Type B pancreatic cell (in vitro differentiated cells): ENCODE measurements around the gene CALML6. TPM values are rescaled to one million over a fixed set of nuclear protein-coding genes. Genes with fewer than 3 reads are reported as not detected.

Experiments used
- DNase-seq: peaks from one replicate; pipeline ENCODE4 v3.0.0; 2021; ENCODE audit warnings: mixed read lengths; ENCODE audit not compliant: unreplicated experiment; ENCODE audit errors: extremely low spot score
- H3K27ac Mint-ChIP-seq: 2 replicates; pipeline ENCODE4 v1.8.0; 2021; ENCODE audit warnings: mild to moderate bottlenecking, mixed read lengths
- H3K27me3 Mint-ChIP-seq: 2 replicates; pipeline ENCODE4 v1.8.0; 2021; ENCODE audit warnings: mixed read lengths
- H3K36me3 Mint-ChIP-seq: 2 replicates; pipeline ENCODE4 v1.8.0; 2021; ENCODE audit warnings: mixed read lengths
- H3K4me1 Mint-ChIP-seq: one replicate; pipeline ENCODE4 v1.8.0; 2021; ENCODE audit warnings: mixed read lengths; ENCODE audit not compliant: unreplicated experiment
- H3K4me3 Mint-ChIP-seq: 2 replicates; pipeline ENCODE4 v1.8.0; 2021; ENCODE audit warnings: mild to moderate bottlenecking, mixed read lengths
- H3K9me3 Mint-ChIP-seq: 2 replicates; pipeline ENCODE4 v1.8.0; 2021; ENCODE audit warnings: mixed read lengths
- total RNA-seq: library from RNA; stranded (reverse); gene quantifications from 2 replicates; pipeline ENCODE4 v1.2.1, GENCODE V29; 2021; ENCODE audit warnings: low replicate concordance
- TF ChIP-seq, protein P1 (sequence below): fragments of 200-600 bp; sonication (generic); conservative IDR thresholded peaks from 2 replicates; pipeline ENCODE4 v1.5.0; 2021; ENCODE audit warnings: antibody characterized with exemption, mild to moderate bottlenecking

Gene CALML6
- total RNA-seq, 1 donor from 2014 or later = 0.65 TPM

DNA sequence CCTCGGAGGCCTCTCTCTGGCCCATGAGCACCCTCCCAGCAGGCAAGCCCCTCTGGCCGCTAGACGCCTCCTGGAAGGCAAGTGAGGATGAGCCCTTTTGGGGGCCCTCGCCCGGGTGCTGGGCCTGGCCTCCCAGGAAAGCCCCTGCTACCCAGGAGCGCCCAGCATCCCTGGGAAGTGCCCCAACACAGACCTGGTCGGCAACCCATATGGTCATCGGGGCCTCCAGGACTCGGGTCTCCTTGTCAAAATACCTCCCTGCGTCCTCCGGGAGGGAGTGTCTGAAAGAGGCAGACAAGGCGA is 25.0 kb downstream of the CALML6 start:
- TF ChIP-seq, protein P1, sequence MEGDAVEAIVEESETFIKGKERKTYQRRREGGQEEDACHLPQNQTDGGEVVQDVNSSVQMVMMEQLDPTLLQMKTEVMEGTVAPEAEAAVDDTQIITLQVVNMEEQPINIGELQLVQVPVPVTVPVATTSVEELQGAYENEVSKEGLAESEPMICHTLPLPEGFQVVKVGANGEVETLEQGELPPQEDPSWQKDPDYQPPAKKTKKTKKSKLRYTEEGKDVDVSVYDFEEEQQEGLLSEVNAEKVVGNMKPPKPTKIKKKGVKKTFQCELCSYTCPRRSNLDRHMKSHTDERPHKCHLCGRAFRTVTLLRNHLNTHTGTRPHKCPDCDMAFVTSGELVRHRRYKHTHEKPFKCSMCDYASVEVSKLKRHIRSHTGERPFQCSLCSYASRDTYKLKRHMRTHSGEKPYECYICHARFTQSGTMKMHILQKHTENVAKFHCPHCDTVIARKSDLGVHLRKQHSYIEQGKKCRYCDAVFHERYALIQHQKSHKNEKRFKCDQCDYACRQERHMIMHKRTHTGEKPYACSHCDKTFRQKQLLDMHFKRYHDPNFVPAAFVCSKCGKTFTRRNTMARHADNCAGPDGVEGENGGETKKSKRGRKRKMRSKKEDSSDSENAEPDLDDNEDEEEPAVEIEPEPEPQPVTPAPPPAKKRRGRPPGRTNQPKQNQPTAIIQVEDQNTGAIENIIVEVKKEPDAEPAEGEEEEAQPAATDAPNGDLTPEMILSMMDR = no peak
- H3K4me1 Mint-ChIP-seq = peaks cover 4% of the 10 kb centered on the region
- no peak overlapping the region for H3K4me3 Mint-ChIP-seq
- DNase-seq = no peak
- H3K27me3 Mint-ChIP-seq = peaks cover 3% of the 10 kb centered on the region
- no peak overlapping the region for H3K27ac Mint-ChIP-seq
- H3K9me3 Mint-ChIP-seq = no peaks in the 10 kb centered on the region
- no peaks in the 10 kb centered on the region for H3K36me3 Mint-ChIP-seq

DNA sequence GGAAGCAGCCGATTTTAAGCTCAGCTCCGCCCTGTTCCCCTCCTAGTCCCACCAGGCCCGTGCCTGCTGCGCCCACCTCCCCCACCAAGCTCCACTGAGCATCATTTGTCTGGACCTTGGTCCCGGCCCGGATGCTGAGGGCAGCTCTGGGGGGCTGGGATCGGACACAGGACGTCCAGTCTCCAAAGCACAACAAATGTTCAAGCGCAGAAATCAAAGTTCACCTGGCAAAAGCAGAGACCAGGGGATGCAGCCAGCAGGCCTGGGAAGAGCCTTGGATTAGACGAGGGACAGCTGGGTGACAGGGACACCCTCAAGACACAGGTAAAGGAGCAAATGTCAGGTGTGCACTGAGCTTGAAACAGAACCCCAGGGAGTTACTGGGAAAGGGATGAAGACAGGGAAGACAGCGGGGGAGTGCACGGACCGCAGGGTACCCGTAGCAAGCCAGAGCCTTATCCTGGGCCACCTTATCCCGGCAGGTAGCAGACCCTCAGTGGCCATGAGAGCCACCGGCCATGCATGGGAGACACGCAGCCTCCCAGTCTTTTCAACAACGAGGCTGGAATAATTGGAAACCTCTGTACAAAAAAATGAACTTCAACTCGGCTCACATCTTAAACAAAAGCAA is 26.3 kb downstream of the CALML6 start:
- peaks cover 4% of the 10 kb centered on the region for H3K4me1 Mint-ChIP-seq
- H3K4me3 Mint-ChIP-seq = no peak overlapping the region
- TF ChIP-seq, protein P1 = no peak
- no peak overlapping the region for H3K27ac Mint-ChIP-seq
- no peak for DNase-seq
- H3K36me3 Mint-ChIP-seq = no peaks in the 10 kb centered on the region
- no peaks in the 10 kb centered on the region for H3K9me3 Mint-ChIP-seq
- H3K27me3 Mint-ChIP-seq = peaks cover 3% of the 10 kb centered on the region

DNA sequence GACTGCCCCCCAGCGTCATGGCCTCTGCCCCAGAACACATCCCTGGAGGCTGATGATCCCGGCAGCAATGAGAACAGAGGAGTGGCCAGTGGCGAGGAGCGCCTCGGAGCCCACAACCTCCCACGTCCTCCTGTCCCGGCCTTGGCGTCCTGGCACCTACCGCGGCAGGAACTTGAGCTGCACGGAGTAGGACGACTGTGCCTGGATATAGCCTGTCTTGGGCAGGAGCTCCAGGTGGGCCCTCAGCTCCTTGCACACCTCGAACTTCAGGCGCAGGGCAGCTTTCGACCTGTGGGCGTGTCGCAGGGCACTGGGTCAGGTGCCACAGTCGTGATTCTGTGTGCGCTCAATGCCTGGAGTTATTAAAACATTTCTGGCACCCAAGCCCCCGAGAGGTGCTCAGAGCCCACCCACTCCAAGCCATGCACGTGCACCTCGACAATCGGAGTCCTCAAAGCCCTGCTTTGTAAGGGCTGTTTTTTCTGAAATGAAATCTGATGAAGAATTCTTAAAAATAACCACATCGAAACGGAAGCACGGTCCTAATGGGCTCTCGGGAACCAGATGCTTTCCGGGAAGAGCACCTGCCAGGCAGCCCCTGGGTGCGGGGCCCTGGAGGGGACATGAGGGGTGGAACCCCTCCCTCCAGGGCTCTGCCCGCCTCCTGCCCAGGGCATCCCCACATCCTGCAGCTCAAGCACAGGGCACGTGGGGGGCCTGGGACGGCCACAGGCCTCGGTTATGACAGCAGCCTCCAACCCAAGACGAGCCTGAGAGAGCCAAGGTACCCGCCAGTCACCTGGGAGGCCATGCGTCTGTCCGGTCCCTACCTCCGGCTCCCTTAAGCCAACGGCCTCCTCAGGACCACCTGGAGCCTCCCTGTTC is 27.1 kb downstream of the CALML6 start:
- no peaks in the 10 kb centered on the region for H3K9me3 Mint-ChIP-seq
- DNase-seq = peak; percentile 70
- no peak overlapping the region for H3K27ac Mint-ChIP-seq
- H3K4me3 Mint-ChIP-seq = no peak overlapping the region
- H3K27me3 Mint-ChIP-seq = peaks cover 3% of the 10 kb centered on the region
- peaks cover 4% of the 10 kb centered on the region for H3K4me1 Mint-ChIP-seq
- H3K36me3 Mint-ChIP-seq = no peaks in the 10 kb centered on the region
- TF ChIP-seq, protein P1 = no peak

DNA sequence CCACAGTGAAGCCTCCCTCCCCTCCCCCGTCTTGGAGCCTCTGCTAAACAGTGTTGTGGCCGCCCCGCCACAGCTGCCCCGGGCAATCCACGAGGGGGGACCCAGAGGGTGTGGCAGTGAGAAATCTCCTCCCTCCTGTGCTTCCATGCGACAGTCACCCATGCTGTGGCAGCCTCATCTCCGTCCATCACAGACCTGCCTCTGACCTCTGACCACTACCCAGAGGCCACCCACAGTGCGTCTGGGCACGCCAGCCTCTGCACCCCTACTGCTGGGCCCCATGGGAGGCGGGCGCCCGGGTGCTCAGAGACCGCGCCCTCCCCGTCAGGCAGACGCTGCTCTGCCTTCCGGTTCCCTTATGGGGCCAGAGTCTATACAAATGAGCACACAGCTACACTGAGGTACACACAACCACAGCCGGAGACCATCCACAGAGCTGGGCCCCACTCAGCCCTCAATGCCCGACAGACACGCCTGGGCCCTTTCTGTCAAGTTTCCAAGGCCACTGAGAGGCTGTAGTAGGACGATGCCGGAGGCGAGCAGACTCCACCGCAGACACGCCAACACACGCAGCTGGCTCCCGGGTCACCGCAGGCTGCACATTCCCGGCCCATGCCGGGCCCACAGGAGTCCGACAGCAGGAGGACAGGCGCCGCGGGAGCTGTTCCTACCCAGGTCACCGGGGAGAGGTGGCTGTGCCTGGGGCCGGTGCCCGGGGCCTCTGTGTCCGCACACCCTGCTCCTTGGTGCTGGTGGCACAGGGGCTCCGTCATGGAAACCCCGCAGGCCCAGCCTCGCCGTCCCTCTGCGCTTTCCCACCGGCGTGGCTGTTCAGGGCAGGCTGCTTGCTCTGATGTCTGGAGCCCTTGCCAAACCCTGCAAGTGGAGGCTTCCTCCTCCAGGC is 27.9 kb downstream of the CALML6 start:
- no peaks in the 10 kb centered on the region for H3K9me3 Mint-ChIP-seq
- H3K36me3 Mint-ChIP-seq = no peaks in the 10 kb centered on the region
- H3K4me3 Mint-ChIP-seq = no peak overlapping the region
- DNase-seq = no peak
- H3K27ac Mint-ChIP-seq = no peak overlapping the region
- peaks cover 4% of the 10 kb centered on the region for H3K4me1 Mint-ChIP-seq
- TF ChIP-seq, protein P1 = no peak
- H3K27me3 Mint-ChIP-seq = peaks cover 3% of the 10 kb centered on the region

DNA sequence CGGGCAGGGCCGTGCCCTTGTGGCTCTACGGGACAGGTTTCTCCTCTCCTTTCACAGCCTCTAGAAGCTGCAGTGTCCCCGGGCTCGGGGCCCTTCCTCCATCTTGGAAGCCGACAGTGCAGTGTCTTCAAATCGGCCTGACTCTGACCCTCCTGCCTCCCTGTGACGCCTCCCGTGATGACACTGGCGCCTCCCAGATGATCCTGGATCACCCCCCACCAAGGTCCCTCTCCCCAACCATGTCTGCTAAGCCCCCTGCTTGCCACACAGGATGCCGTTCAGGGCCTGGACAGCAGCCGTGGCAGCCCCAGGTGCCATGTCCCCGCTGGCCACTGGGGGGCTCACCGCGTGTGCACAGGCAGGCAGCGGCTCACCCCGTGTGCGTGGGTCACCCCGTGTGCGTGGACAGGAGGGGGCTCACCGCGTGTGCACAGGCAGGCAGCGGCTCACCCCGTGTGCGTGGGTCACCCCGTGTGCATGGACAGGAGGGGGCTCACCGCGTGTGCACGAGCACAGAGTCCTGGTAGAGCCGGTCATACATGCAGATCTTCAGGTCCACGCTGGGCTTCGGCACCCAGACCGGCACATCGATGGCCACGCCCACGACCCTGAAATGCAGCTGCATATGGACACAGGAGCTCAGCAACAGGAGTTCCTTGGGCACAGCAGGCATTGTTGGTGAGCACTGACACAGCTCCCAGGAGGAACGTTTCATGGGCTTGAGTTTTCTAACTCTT is 28.9 kb downstream of the CALML6 start:
- Mint-ChIP-seq H3K4me3 (peak overlapping the region; percentile 54), H3K27me3 (peaks cover 3% of the 10 kb centered on the region), H3K4me1 (peaks cover 4% of the 10 kb centered on the region), H3K9me3 (no peaks in the 10 kb centered on the region), H3K36me3 (no peaks in the 10 kb centered on the region), H3K27ac (no peak overlapping the region)
- TF ChIP-seq, protein P1 = peak; percentile 96
- DNase-seq = peak; percentile 79
